ENCODE data around the gene C6orf62.
"Not testable (repeated sequence)": the region's sequence is repeated elsewhere in the genome, so short reads cannot be mapped to it uniquely, and the experiment has no call there.

DNA sequence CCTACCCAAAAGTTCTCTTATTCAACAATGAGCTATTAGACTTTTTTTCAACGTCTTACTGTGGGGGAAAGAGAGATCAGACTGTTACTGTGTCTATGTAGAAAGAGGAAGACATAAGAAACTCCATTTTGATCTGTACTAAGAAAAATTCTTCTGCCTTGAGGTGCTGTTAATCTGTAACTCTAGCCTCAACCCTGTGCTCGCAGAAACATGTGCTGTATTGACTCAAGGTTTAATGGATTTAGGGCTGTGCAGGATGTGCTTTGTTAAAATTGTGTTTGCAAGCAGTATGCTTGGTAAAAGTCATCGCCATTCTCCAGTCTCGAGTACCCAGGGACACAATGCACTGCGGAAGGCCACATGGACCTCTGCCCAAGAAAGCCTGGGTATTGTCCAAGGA is 57.2 kb downstream of the C6orf62 start:
- TF ChIP-seq, protein P1, sequence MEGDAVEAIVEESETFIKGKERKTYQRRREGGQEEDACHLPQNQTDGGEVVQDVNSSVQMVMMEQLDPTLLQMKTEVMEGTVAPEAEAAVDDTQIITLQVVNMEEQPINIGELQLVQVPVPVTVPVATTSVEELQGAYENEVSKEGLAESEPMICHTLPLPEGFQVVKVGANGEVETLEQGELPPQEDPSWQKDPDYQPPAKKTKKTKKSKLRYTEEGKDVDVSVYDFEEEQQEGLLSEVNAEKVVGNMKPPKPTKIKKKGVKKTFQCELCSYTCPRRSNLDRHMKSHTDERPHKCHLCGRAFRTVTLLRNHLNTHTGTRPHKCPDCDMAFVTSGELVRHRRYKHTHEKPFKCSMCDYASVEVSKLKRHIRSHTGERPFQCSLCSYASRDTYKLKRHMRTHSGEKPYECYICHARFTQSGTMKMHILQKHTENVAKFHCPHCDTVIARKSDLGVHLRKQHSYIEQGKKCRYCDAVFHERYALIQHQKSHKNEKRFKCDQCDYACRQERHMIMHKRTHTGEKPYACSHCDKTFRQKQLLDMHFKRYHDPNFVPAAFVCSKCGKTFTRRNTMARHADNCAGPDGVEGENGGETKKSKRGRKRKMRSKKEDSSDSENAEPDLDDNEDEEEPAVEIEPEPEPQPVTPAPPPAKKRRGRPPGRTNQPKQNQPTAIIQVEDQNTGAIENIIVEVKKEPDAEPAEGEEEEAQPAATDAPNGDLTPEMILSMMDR (conservative IDR thresholded peaks at IDR 0.05) = not testable (repeated sequence)
- not testable (repeated sequence) for TF ChIP-seq ZFX (IDR thresholded peaks at IDR 0.05)

All from C4-2B (cell line).